Fibroblast of the conjunctiva (primary cell): ENCODE data around the gene CCL4.
"Not testable (repeated sequence)": the region's sequence is repeated elsewhere in the genome, so short reads cannot be mapped to it uniquely, and the experiment has no call there.

Experiments used
- DNase-seq: peaks from one replicate; pipeline ENCODE4 v3.0.0-alpha.2; 2010; ENCODE audit warnings: low read depth

CCL4 gene

DNA sequence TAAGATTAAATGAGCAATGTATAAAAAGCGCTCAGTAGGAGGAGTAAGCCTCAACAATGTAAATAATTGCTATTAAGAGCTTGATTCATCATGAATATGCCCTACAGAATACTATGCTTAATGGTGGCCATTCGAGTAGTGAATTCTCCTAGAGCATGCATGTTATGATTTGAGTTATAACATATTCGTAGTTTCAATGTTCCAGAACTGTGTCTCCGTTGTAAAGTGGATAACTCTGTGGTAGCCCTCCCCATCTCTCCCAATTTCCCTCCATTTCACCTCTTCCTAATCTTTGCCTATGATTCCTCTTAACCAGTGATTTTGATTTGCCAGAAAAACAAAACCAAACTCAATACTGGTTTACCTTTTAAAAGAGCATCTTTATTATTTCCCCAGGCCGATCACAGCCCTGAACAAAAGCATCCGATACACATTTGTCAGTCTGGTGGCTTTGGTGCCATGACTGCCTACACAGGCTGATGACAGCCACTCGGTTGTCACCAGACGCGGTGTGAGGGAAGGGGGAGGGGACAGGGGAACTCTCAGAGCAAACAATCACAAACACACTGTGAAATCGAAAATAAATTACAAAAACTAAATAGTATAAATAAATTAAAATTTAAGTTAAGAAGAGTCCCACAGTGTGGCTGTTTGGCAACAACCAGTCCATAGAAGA is 15.6 kb upstream of the CCL4 start:
- DNase-seq: not testable (repeated sequence)

DNA sequence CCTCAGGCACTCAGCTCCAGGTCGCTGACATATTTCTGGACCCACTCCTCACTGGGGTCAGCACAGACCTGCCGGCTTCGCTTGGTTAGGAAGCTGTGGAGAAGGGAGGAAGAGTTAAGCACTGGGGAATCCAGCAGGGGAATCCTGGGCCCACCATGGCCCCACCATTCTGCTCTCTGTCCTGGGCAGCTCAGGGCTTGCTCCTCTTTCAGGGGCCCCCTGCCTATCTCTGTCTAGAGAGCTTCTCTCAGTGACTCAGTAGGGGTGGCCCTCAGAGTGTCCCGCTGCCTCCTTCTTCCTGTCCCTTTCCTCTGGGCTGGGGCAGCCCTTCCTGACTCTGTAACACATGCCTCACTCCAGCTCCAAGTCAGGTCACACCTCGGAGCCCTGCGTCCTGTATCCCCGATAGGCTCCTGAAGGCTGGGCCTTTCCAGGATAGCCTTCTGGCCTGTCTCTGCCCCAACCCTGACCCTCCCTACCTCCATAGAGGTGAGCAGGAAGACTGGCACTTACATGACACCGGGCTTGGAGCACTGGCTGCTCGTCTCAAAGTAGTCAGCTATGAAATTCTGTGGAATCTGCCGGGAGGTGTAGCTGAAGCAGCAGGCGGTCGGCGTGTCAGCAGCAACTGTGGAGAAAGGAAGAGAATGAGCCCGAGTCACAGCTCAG is 14.8 kb upstream of the CCL4 start:
- no peak for DNase-seq

DNA sequence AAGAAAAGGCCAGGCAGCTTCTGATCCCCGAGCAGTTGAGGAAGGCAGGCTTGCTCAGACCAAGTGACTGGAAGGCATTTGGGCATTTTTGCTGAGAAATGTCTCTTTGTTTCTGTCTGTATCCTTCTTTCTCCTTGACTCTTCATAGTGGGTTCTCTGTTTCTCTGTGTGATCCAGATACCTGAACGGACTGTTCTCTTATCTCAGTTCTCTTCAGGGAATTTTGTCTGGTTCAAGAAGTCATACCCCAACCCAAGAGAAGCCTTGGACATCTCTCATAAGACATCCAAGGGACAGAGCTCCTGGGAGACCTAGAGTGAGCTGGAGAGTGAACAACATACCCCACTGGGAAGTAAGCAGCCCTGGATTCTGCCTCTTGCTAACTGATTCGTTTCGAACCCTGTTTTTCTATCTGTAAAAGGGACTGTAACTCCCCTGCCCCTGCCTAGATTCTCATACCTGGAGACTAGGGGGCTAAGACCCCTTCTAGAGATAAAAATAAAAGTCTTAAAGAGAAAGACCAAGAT is 14.2 kb upstream of the CCL4 start:
- DNase-seq: no peak

DNA sequence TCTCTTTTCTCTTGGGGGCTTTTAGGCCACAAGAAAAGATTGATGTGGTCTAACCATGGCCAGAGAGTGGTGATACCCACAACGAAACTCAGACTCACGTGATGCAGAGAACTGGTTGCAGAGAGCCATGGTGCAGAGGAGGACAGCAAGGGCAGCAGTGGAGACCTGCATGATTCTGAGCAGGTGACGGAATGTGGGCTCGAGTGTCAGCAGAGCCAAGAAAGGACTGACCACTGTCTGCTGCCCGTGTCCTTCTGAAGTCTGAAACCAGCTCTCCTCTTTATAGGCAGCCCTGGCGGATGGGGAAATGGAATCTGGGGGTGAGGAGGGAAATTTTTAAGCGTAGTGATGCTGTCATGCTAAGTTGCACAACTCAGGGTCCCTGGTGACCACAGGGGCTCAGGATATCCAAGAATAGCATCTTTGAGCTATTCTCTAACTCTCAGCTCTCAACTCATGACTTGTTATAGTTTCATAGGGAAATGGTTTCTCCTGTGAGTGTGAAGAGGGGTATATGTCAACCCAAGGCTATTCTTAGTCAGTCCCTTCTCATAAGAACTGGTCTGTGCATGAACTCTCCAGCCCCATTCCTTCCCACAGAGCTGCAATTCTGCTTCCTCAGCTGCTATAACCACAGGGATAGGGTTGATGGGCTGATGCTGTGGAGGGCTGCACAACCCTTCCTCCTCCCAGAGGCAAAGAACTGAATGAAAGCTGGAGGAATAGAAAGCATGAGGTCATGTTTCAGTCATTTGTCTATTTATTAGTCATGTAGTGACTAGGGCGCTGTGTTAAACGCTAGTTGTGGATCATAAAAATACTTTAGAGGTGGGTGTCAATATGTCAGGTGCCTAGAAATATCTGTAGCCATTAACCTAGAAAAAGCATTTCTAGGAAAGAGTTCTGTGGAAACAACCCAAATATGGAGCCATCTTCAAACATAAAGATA is 13.5 kb upstream of the CCL4 start, which contains the start of gene CCL3:
TSS of gene CCL3 (minus strand) at position 256 of the 949 bp plus-strand sequence. CDS start at position 171, 85 bp downstream.
- no peak for DNase-seq

DNA sequence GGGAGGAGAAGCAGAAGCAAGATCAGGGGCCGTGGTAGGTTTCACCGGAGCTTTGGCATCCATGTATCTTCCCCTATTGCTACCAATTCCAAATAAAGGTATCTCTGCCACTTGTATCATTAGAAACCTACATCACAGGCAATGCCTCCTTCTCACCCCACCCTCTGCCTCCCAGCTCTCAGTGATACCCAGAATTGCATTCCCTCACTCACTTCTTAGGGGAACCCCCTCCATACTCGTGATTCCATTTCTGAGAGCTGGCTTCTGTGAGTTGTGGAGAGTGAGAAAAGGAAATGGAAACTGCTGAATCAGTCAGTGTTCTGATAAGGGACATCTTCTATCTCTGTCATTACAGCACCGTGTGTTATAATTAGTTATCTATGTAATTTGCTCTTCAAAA is 11.4 kb upstream of the CCL4 start:
- no peak for DNase-seq

DNA sequence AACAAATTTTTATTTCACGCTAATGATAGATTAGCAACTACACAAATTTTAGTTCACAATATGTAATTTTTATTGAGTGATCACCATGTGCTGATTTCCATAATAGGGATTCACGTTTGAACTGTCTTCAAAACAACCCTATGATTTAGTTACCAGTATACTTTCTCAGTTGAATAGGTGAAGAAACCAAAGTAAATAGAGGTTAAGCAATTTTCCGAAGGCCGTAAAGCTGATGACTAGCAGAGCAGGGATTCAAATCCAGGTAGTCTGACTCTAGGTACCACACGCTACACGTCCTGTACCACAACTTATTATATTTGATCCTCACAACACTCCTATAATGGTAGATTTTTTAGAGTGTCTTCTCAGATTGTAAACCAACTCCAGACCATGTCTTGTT is 10.9 kb upstream of the CCL4 start:
- DNase-seq: not testable (repeated sequence)

DNA sequence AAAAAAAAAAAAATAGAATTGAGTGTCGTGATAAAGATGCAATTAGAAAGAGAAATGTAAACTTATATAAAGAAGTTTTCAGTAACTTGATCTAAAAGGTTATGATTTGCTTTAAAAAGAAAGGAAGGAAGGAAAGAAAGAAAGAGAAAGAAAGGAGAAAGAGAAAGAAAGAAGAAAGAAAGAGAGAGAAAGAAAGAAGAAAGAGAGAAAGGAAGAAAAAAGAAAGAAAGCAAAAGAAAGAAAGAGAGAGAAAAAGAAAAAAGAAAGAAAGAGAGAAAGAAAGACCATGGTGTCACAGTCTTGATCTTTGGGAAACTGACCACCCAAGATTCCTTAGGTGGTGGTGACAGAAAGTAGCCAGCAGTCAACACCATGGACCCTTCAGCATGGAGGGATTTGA is 9.4 kb upstream of the CCL4 start:
- DNase-seq: no peak

DNA sequence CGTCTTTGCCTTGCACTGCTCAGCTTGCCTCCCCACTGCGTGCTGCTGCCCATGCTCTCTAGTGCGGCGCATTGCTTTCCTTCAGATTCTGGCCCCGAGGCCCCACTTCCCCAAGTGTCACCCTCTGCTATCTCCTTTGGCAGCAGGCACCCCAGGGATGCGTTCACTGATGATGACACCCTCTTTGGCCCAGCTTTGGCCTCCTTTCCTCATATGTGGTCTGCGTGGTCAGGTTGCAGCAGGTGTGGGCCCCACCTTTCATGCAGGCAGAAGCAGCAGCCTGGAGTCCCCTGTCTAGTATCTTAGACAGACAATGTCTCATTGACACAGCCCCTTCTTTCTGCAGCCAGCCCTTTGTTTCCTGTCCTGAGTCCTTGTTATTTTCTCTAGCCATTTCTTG is 8.9 kb upstream of the CCL4 start:
- DNase-seq: no peak

DNA sequence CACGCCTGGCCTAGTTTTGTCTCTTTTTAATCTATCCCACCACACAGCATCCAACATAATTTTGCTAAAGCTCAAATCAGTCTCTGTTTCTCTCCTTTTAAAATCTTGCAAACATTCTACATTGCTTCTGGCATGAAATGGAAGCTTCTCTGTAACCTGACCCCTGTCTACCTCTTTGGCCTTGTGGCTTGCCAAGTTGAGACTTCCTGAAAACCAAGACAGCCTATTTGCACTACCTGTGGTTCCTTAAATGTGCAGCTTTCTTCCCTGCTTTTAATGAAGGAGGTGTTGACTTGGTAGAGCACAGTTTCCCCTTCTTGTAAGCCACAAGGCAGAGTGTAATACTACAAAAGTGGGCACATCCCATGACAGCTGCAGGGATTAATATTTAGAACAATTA is 7.6 kb upstream of the CCL4 start:
- no peak for DNase-seq

DNA sequence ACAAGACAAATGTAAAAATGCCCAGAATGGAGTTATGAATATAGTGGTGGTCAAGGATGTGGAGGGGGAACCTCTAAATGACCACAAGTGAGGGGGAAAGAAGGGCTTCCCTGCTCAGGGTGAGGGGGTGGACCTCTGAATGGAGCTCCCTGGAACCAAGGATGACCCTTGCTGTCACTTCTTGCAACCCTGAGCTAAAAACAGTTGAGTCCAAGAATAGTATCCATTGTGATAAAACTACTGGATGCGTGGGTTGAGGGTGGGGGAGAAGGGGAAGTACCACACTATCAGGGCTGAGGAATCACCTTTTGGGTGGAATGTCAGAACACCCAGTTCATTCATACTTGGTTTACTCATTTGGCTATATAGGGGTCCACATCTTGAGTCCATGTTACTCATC is 4.6 kb upstream of the CCL4 start:
- not testable (repeated sequence) for DNase-seq

DNA sequence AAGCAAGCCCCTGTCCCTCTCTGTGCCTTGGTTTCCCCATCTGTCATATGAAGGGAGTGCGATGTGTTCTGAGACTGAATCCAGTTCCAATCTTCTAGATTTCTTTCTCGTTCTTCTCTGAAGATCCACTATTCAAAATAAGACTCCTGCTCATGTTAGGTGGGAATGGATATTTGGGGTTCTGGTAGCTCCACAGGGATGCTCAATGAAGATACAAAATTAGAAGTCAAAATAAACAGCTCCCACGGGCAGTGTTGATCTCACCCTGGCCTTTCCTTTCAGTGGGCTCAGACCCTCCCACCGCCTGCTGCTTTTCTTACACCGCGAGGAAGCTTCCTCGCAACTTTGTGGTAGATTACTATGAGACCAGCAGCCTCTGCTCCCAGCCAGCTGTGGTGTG is 619 bp downstream of the CCL4 start:
- DNase-seq: not testable (repeated sequence)

DNA sequence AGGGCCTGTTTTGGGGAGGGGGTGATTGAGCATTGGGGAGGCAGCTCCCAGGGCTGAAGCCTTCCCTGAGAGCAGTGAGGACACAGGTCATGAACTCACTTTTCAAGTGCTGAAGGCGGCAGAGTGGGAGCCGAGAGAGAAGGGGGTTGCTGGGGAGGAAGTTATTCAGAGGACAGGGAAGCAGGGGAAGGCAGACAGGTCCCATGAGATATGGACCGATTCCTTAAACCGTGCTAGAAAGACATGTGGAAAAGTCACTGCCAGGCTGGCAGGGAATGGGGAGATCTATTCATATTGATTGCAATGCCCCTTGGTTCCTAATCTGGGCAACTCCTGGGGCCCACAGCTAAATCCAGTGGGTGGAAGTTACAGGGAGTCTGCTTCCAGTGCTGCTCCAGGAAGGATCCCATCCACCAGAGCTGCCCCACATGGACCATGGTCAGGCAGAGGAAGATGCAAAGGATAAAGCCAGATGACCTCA is 1.1 kb downstream of the CCL4 start:
- no peak for DNase-seq

DNA sequence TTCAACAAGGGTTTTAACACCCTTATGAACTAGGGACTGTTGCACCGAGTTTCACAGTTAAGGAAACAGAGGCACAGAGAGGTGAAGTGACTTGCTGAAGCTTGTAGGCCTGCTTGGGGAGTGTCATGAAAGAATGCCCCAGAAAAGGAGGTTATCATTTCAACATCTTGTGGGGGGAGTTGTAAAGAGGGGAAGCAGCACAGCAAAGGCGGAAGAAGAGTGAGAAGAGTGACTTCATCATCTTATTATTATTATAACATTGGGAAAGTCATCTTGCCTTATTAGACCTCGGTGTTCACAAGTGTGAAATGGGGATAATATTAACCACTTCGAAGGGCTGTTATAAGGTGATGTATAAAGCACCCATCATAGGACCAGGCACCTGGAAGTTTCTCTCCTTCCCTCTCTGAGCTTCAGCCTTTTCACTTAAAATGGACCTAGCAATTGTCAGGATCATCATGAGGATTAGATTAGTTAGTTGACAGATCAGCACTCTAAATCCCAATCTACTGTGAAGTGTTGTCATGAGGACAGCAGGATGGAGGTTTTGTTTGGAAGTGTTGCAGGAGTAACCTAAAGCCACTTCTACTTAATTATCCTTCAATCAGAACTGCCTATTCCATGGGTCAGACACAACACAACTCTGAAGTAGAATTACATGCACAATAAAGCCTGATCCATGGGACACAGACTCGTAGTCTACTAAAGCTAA is 2.3 kb downstream of the CCL4 start:
- DNase-seq: no peak

DNA sequence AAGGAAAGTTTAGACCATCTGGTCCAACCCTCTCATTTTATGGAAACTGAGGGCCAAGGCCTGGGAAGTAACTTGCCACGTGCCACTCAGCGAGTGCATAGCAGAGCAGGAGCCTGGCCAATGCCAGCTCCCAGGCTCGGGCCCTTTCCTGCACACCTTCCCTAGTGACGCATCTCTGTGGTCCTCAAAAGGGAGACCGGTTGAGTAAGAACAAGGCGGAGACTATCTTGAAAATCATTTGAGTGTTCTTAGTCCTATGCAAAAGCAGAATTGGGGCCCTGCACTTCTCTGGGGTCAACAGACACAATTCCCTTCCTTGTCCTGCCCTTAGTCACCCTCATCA is 2.8 kb downstream of the CCL4 start:
- no peak for DNase-seq

DNA sequence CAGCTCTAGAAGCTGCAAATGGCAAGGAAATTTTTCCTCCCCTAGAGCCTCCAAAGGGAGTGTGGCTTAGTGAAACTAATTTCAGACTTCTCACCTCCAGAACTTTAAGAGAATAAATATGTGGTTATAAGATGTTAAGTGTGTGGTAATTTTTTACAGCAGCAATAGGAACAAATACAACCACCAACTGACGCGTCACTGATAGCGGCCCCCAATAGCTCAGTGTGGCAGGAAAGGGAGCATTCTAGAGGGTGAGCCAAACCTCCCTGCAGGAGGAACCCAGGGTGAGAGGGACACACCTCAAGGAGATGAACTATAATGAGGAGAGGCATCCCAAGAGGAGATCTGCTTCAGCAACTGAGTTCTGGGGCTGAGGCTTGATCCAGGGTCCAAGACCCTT is 4.0 kb downstream of the CCL4 start:
- no peak for DNase-seq

DNA sequence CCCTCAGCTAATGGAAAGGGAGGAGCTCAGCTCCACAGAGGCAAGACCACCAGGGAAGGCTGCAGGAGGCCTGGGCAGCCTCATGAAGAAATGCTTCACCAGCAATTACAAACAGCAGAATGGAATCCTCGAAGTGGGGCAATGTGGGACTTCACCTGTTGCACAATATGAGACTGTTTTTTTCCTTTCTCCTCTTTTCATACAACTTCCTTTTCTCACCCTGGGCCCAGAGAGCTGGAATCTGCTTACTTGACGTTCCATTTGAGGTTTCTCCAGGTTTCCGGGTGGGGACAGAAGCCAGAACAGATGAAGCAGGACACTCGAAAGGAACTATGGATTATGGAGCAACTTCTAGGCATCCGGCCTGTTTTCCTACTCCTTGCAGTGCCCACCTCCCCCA is 4.6 kb downstream of the CCL4 start:
- not testable (repeated sequence) for DNase-seq

DNA sequence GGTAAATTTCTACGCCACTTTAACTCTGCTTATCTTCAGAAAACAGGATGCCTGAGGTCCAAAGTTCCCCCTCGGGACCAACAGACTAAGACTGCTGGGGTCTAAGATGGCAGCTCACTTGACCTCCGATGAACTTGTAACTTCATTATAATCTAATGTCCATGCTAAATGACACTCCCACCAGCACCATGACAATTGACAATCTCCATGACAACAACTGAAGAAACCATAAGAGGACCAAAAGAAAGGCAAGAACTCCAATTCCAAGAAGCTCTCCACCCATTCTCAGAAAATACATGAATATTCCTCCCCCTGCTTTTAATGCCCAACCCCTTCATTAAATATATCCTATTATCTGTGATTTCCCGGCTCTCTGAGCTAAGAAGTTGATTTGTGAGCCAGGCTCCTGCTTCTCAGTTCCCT is 7.5 kb downstream of the CCL4 start:
- no peak for DNase-seq

DNA sequence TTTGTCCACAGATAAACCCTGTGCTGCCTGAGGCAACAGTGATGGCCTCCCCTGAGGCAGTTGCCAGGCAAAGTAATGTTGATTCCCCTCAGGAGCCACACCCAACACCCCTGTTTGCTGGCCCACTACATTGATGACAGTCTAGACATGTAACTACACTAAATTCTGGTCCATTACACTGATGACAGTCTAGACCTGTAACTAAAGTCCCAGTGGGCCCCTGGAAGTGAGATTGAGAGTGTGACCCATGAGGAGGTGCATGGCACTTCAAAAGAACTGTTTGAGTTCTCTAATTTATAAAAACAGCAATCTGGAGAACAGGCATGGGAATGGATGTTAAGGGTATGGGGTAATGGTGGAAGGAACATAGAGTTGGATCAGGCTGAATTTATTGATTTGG is 8.9 kb downstream of the CCL4 start:
- DNase-seq: no peak

DNA sequence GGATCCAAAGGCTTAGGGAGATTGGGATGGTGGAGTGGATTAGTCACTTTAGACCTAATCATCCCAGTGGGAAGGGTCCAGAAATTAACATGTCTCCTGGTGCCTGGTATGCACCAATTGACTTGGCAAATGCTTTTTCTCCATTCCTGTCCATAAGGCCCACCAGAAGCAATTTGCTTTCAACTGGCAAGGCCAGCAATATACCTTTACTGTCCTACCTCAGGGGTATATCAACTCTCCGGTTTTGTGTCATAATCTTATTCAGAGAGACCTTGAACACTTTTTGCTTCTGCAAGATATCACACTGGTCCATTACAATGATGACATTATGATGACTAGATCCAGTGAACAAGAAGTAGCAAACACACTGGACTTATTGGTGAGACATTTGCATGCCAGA is 9.5 kb downstream of the CCL4 start:
- not testable (repeated sequence) for DNase-seq

DNA sequence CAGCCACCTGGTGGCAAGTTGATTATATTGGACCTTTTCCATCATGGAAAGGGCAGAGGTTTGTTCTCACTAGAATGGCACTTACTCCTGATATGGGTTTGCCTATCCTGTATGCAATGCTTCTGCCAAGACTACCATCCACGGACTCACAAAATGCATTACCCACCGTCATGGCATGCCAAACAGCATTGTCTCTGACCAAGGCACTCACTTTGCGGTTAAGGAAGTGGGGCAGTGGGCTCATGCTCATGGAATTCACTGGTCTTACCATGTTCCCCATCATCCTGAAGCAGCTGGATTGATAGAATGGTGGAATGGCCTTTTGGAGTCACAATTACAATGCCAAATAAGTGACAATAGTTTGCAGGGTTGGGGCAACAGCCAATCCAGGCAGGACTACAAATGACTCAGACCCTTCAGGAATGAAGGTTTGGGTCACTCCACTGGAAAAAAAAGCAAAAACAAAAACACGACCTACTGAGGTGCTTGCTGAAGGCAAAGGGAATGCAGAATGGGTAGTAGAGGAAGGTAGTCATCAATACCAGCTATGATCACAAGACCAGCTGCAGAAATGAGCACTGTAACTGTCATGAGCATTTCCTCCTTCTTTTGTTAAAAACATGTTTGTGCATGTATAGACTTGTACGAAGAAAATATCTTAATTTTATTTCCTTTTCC is 11.5 kb downstream of the CCL4 start:
- DNase-seq: not testable (repeated sequence)

DNA sequence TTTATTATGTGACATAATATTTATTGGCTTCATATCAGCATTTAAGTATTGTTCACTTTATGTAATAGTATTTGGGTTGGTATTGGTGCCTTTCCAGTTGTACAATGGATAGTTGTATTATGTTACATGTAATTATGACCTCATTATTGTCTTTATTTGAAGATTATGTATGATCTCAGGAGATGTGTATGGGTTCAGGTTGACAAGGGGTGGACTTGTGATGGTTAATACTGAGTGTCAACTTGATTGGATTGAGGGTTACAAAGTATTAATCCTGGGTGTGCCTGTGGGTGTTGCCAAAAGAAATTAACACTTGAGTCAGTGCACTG is 12.0 kb downstream of the CCL4 start:
- not testable (repeated sequence) for DNase-seq
